Medulla oblongata (tissue), 1 donor: ENCODE measurements around the gene HOGA1.
"Not testable (repeated sequence)": the region's sequence is repeated elsewhere in the genome, so short reads cannot be mapped to it uniquely, and the experiment has no call there.

ENCODE experiments used
- DNase-seq: peaks from one replicate; pipeline ENCODE4 v3.0.0-alpha.2; 2015; ENCODE audit errors: extremely low spot score

The HOGA1 gene

DNA sequence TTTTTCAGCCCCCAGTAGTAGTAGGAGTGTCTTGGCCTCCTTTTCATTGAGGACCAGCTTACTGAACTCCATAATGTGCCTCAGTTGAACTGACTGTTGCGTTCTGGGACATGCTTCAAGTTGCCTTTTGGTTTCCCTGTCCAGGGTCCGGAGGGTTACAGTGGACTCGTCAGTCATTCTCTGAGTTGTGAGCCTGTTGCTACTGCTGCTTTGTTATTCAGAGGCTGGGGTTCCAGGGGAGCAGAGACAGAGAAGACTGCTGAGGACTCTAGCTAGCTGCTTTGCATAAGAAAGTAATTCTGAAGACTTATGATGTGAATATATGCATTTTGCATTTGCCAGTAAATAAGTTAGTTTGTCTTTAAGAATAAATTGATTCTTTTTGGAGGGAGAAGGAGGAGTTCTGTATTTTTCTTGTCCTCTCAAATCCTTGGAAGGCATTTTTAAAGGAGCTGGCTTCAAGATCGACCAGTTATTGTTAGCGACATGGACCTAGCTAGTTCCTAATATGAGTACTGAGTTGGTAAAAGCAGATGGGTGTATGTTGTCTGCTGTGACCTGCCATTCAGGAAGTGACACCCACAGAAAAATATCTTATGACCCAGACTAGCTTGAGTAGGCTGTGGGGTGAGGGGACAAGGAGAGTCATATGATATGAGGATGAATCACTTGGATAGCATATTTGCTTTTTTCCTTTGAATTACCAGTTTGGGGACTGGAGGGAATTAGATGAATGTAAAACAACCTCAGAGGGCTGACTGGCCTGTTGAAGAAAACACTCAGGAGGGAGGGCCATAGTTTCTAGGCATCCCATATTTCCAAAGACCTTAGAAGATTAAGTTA is 64.6 kb downstream of the HOGA1 start:
- peak; percentile 77 for DNase-seq

DNA sequence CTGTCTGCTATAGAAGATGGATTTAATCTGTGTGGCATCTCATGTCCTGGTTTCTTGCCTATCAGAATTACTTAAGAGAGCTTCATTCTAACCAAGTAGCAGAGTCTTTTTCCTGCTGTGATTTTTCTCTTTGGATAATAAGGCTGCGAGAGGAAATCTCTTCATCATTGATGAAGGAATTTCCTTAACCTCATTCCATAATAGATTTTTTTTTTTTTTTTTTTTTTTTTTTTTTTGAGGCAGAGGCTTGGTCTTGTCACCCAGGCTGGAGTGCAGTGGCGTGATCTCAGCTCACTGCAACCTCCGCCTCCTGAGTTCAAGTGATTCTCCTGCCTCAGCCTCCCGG is 65.2 kb downstream of the HOGA1 start:
- DNase-seq = not testable (repeated sequence)

DNA sequence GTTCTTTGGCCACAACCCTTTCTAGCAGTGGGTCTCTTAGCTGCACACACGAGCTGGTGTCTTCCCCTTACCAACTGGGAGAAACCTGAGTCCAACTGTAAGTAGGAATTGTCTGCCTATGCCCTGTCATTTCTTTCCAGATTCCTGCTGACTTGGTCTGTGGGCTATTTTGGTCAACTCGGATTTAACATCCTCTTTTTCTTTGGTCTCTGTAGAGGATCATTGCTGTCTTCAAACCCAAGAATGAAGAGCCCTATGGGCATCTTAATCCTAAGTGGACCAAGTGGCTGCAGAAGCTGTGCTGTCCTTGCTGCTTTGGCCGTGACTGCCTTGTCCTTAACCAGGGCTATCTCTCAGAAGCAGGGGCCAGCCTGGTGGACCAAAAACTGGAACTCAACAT is 66.5 kb downstream of the HOGA1 start:
- DNase-seq = peak; percentile 42

DNA sequence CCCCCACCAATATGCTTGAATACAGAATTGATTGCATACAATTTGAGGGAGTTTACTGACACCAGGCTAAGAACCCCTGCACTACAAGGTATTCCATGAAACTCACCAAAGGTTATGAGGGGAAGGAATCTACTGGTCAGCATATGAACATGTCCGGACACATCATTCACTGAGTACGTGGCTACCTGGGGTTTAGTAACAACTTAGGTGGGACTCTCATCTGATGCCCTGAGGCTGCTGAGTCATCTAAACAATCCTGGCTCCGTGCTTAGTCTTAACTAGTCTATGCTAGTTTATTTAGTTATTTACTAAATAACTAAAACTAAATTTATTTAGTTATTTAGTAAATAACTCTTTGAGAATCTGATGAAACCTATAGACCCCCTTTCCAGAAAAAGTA is 67.6 kb downstream of the HOGA1 start:
- DNase-seq = no peak

DNA sequence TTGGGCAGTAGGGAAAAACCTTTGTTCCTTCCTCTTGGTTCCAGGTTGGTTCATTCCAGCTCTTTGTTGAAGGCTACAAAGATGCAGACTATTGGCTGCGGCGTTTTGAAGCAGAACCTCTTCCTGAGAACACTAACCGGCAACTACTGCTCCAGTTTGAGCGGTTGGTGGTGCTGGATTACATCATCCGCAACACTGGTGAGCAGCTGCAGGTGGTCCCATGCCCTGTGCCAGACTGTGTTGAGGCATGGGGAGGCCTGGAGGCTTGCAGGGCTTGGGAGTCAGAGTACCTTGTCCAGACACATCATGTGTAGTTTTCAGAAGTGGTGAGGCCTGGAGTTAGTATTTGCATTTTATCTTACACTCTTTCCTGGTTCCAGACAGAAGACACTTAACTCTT is 72.6 kb downstream of the HOGA1 start:
- no peak for DNase-seq

DNA sequence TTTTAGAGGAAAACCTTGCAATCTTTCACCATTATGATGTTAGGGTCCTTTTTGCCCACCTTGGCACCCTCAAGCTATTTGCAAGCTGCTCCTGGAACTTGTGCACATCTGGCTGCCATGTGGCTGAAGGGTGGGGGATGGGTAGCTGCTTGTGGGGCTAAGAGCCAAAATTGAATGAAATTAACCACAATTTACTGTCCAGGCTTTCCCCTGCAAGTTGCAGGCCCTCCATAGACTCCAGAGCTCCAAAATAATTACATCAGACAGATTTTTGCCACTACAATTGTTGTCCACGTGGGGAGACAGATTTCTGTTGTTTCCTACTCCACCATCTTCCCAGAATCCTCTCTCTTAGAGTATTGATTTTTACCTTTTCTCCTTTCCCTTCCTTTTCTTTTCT is 75.4 kb downstream of the HOGA1 start:
- DNase-seq = no peak
